ENCODE results near the gene LYPD6B.

Gene LYPD6B

DNA sequence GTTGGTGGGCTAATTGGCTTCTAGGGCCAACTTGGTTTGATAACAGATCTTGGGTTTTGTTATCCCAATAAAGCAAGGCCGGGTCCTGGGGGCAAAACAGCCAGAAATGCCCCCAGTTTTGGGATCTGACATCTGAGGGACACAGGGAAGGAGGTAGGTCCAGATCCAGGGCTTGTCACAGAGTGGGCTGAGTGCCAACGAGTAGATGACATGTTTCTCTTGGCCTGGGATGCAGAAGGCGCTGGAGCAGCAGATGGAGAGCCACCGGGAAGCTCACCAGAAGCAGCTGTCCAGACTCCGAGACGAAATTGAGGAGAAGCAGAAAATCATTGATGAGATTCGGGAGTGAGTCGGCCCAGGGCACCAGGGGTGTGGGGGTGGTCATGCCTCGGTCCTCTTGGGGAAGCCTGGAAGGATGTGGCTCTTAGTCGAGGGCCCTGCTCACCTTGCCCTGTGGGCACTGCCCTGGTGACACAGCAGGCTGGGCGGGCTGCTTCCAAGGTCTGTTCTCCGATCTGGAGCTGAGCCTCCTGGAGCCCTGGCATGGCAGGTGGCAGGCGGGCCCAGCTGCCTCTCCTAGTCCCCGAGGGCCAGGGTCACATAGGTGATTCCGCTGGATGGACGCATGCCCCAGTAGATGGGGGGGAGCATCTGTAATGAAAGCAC, 40.2 kb upstream of the LYPD6B start:
- TF ChIP-seq, protein P1, sequence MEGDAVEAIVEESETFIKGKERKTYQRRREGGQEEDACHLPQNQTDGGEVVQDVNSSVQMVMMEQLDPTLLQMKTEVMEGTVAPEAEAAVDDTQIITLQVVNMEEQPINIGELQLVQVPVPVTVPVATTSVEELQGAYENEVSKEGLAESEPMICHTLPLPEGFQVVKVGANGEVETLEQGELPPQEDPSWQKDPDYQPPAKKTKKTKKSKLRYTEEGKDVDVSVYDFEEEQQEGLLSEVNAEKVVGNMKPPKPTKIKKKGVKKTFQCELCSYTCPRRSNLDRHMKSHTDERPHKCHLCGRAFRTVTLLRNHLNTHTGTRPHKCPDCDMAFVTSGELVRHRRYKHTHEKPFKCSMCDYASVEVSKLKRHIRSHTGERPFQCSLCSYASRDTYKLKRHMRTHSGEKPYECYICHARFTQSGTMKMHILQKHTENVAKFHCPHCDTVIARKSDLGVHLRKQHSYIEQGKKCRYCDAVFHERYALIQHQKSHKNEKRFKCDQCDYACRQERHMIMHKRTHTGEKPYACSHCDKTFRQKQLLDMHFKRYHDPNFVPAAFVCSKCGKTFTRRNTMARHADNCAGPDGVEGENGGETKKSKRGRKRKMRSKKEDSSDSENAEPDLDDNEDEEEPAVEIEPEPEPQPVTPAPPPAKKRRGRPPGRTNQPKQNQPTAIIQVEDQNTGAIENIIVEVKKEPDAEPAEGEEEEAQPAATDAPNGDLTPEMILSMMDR (conservative IDR thresholded peaks at IDR 0.05; ENCODE audit: low read length): no peak
- no peak overlapping the region for H3K4me3 ChIP-seq (ENCODE audit: low read length)
- no peak for DNase-seq (ENCODE audit: low read depth)

DNA sequence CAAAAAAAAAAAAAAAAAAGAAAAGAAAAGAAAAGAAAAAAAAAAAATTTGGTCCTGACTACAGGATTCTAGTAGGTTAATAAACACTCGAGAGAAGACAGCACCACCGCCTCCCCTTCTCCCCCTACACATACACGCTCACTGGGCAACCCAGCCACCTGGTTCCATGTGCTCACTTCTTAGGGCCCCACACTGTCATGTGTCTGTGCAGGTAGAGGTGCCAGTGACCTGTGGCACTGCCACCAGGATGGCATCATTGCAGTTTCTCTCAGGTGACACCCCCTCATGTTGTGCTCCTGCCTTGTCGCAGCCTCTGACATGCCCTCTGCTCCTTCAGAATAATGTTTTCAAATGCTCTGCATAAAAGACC, 39.7 kb upstream of the LYPD6B start:
- H3K4me3 ChIP-seq (ENCODE audit: low read length): no peak overlapping the region

DNA sequence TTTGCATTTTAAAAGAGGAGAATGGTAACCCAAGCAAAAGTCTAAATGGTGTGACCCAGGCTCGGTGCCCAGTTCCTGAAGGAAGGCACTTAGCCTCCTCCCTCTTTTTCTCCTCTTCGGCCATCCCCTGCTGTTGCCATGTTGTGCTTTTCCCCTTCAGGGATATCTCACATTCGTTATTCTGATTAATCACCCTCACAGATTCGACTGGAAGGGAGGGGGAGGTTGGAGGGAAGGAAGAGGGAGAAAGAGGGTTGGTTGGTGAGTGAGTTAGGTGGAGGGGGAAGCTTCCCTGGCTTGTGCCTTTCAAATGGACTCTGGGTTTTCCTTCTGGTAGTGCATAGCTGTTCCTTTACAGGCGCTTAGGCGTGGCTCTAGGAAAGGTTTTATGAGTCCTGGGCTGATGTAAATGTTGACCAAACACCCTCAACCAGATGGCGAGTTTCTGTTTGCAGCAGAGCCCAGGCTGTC, 39.0 kb upstream of the LYPD6B start:
- no peak for DNase-seq (ENCODE audit: low read depth)
- TF ChIP-seq, protein P1 (conservative IDR thresholded peaks at IDR 0.05; ENCODE audit: low read length): no peak
- no peak overlapping the region for H3K4me3 ChIP-seq (ENCODE audit: low read length)

More for the DNA sequence above, 39.7 kb upstream of the LYPD6B start:
- DNase-seq (ENCODE audit: low read depth): no peak
- TF ChIP-seq, protein P1 (conservative IDR thresholded peaks at IDR 0.05; ENCODE audit: low read length): no peak

DNA sequence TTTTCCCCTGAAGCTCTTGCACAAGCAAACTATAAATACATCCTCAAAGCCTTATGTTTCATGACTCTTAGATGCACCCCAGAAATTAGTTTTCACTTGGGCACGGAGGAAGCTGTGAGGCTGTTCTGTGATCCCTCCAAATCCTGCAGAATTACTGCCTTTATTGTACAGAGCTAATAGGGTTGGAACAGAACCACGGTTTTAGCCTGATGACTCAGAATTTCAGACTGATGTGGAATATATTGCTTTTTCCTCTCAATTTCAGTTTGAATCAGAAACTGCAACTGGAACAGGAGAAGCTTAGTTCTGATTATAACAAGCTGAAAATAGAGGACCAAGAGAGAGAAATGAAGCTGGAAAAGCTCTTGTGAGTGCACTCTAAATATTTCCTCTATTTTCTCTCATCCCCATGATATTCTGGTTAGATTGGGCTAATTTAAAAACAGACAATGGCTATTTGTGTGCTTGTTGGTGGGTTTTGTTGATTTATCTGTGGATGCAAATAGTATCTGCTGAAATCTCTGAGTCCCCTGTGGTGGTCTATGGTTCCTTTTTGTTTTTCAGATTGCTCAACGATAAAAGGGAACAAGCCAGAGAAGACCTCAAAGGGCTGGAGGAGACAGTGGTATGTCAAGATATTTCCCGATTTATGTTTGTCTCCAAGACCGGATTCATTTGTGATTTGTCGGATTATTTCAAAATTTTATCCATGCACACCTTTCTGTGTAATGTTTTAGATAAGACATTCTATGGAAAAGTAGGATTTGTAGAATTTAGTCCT, 38.2 kb upstream of the LYPD6B start:
- no peak for DNase-seq (ENCODE audit: low read depth)
- no peak overlapping the region for H3K4me3 ChIP-seq (ENCODE audit: low read length)
- TF ChIP-seq, protein P1 (conservative IDR thresholded peaks at IDR 0.05; ENCODE audit: low read length): no peak

DNA sequence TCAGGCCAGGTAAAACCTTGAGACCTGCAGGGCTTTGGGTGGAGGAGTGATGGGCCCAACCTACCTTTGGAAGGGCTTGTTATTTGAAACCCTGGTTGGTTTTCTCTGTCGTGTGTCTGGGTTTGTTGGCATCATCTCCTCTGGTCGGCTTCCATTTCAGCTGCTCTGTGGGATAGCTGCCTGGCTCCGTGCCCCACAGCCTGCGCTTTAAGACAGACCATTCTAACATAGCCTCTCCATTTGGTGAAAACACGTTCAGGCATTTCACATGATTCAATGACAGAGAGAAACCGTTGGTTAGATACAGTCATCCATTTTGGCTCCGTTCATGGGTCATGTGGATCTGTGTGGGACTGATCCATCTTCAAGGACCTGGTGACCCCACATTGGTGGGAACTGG, 37.0 kb upstream of the LYPD6B start:
- no peak overlapping the region for H3K4me3 ChIP-seq (ENCODE audit: low read length)
- TF ChIP-seq, protein P1 (conservative IDR thresholded peaks at IDR 0.05; ENCODE audit: low read length): no peak
- no peak for DNase-seq (ENCODE audit: low read depth)

DNA sequence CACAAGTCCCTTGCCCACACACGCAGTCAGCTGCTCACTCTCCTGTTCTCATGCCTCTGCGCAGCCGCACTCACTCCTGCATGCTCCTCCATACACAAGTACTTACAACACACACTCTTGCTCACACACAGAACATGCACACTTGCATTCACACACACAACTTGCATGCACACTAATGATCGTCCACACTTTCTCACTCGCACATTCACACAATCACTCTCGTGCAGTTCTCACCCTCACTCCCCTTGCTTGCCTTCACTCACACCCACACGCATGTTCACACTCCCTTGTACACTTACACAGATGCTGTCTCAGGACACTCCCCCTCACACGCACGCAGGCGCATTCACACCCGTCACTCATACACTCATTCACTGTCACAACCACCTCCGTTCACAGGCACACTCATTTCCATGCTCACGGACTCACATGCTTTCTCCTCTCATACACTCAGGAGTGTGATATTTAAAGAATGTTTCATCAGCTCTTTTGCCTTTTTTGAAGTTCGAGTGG, 36.1 kb upstream of the LYPD6B start:
- no peak overlapping the region for H3K4me3 ChIP-seq (ENCODE audit: low read length)
- no peak for DNase-seq (ENCODE audit: low read depth)
- TF ChIP-seq, protein P1 (conservative IDR thresholded peaks at IDR 0.05; ENCODE audit: low read length): no peak

Measured in AG10803 (cell line).